ENCODE data around the gene AMELX.

The AMELX gene

GRCh38 chrX:11272290-11272689 is 20.9 kb upstream of the AMELX start:
- no peaks in the 10 kb centered on the region for H3K36me3 ChIP-seq (ENCODE audit: control insufficient read depth, insufficient read depth, low read length)
- H3K9ac ChIP-seq (ENCODE audit: low read length): no peak overlapping the region
- H3K4me1 ChIP-seq (ENCODE audit: control insufficient read depth, insufficient read depth, low read length): peaks cover 7% of the 10 kb centered on the region
- no peaks in the 10 kb centered on the region for H3K9me3 ChIP-seq (ENCODE audit: control insufficient read depth, low read length)
- H3K27me3 ChIP-seq (ENCODE audit: control insufficient read depth, insufficient read depth, low read length): no peaks in the 10 kb centered on the region
- H3K4me3 ChIP-seq (ENCODE audit: low read length): no peak overlapping the region

DNA sequence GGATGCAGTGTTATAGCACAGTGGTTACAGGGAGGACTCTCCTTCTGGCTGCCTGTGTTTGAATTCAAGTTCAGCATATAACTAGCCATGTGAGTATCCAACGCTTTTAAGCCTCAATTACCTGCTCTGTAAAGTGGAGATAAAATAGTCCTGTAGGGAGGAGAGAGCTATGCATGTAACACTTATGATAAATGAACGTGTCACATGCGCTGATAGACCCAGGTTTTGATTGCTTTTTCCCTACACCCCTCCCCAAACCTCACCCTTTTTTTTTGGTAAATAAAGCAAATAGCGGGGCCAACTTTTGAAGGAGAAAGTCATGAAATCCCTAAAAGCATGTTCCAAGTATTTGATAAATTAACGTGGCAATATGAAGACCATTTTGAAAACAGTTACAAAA is 20.4 kb upstream of the AMELX start:
- peaks cover 7% of the 10 kb centered on the region for H3K4me1 ChIP-seq (ENCODE audit: control insufficient read depth, insufficient read depth, low read length)
- no peaks in the 10 kb centered on the region for H3K27me3 ChIP-seq (ENCODE audit: control insufficient read depth, insufficient read depth, low read length)
- no peak overlapping the region for H3K4me3 ChIP-seq (ENCODE audit: low read length)
- H3K9ac ChIP-seq (ENCODE audit: low read length): no peak overlapping the region
- H3K9me3 ChIP-seq (ENCODE audit: control insufficient read depth, low read length): no peaks in the 10 kb centered on the region
- H3K36me3 ChIP-seq (ENCODE audit: control insufficient read depth, insufficient read depth, low read length): no peaks in the 10 kb centered on the region

GRCh38 chrX:11273544-11273943 is 19.7 kb upstream of the AMELX start:
- Histone ChIP-seq H3K9ac (ENCODE audit: low read length) (no peak overlapping the region), H3K4me1 (ENCODE audit: control insufficient read depth, insufficient read depth, low read length) (peaks cover 3% of the 10 kb centered on the region), H3K27me3 (ENCODE audit: control insufficient read depth, insufficient read depth, low read length) (no peaks in the 10 kb centered on the region), H3K36me3 (ENCODE audit: control insufficient read depth, insufficient read depth, low read length) (no peaks in the 10 kb centered on the region), H3K4me3 (ENCODE audit: low read length) (no peak overlapping the region), H3K9me3 (ENCODE audit: control insufficient read depth, low read length) (no peaks in the 10 kb centered on the region)

GRCh38 chrX:11282043-11282442 is 11.2 kb upstream of the AMELX start:
- H3K9me3 ChIP-seq (ENCODE audit: control insufficient read depth, low read length): no peaks in the 10 kb centered on the region
- no peak overlapping the region for H3K4me3 ChIP-seq (ENCODE audit: low read length)
- H3K27me3 ChIP-seq (ENCODE audit: control insufficient read depth, insufficient read depth, low read length): no peaks in the 10 kb centered on the region
- H3K4me1 ChIP-seq (ENCODE audit: control insufficient read depth, insufficient read depth, low read length): no peaks in the 10 kb centered on the region
- no peaks in the 10 kb centered on the region for H3K36me3 ChIP-seq (ENCODE audit: control insufficient read depth, insufficient read depth, low read length)
- no peak overlapping the region for H3K9ac ChIP-seq (ENCODE audit: low read length)

GRCh38 chrX:11285651-11286050 is 7.6 kb upstream of the AMELX start:
- Histone ChIP-seq H3K4me1 (ENCODE audit: control insufficient read depth, insufficient read depth, low read length) (no peaks in the 10 kb centered on the region), H3K9me3 (ENCODE audit: control insufficient read depth, low read length) (no peaks in the 10 kb centered on the region), H3K36me3 (ENCODE audit: control insufficient read depth, insufficient read depth, low read length) (no peaks in the 10 kb centered on the region), H3K9ac (ENCODE audit: low read length) (no peak overlapping the region), H3K4me3 (ENCODE audit: low read length) (no peak overlapping the region), H3K27me3 (ENCODE audit: control insufficient read depth, insufficient read depth, low read length) (no peaks in the 10 kb centered on the region)

GRCh38 chrX:11287505-11287904 is 5.7 kb upstream of the AMELX start:
- no peaks in the 10 kb centered on the region for H3K9me3 ChIP-seq (ENCODE audit: control insufficient read depth, low read length)
- no peak overlapping the region for H3K9ac ChIP-seq (ENCODE audit: low read length)
- no peak overlapping the region for H3K4me3 ChIP-seq (ENCODE audit: low read length)
- H3K36me3 ChIP-seq (ENCODE audit: control insufficient read depth, insufficient read depth, low read length): no peaks in the 10 kb centered on the region
- no peaks in the 10 kb centered on the region for H3K27me3 ChIP-seq (ENCODE audit: control insufficient read depth, insufficient read depth, low read length)
- no peaks in the 10 kb centered on the region for H3K4me1 ChIP-seq (ENCODE audit: control insufficient read depth, insufficient read depth, low read length)

GRCh38 chrX:11290416-11291102 is 2.7 kb upstream of the AMELX start:
- H3K4me3 ChIP-seq (ENCODE audit: low read length): no peak overlapping the region
- H3K4me1 ChIP-seq (ENCODE audit: control insufficient read depth, insufficient read depth, low read length): no peaks in the 10 kb centered on the region
- H3K9ac ChIP-seq (ENCODE audit: low read length): no peak overlapping the region
- H3K9me3 ChIP-seq (ENCODE audit: control insufficient read depth, low read length): no peaks in the 10 kb centered on the region
- H3K36me3 ChIP-seq (ENCODE audit: control insufficient read depth, insufficient read depth, low read length): no peaks in the 10 kb centered on the region
- H3K27me3 ChIP-seq (ENCODE audit: control insufficient read depth, insufficient read depth, low read length): no peaks in the 10 kb centered on the region

DNA sequence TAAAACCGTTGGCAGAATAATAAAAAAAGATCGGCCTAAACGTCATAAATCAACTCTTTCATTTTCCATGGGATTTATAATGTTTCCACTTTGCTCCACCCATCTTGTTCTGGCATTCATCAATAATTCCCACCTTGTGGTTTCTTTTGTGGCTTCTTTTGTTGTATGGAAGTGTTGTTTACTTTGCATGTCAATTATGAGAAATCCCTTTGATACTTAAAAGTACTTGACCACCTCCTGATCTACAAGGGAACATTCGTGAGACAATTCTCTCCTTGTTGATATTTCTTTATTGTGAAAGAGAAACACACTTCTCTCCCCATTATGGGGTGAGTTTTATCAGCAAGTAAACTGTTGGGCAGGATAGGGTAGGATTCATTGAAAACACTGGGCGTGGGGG is 2.8 kb downstream of the AMELX start:
- Histone ChIP-seq H3K36me3 (ENCODE audit: control insufficient read depth, insufficient read depth, low read length) (no peaks in the 10 kb centered on the region), H3K4me1 (ENCODE audit: control insufficient read depth, insufficient read depth, low read length) (no peaks in the 10 kb centered on the region), H3K9me3 (ENCODE audit: control insufficient read depth, low read length) (no peaks in the 10 kb centered on the region), H3K9ac (ENCODE audit: low read length) (no peak overlapping the region), H3K4me3 (ENCODE audit: low read length) (no peak overlapping the region), H3K27me3 (ENCODE audit: control insufficient read depth, insufficient read depth, low read length) (no peaks in the 10 kb centered on the region)

- no peak overlapping the region for H3K9ac ChIP-seq (ENCODE audit: low read length)
- H3K36me3 ChIP-seq (ENCODE audit: control insufficient read depth, insufficient read depth, low read length): no peaks in the 10 kb centered on the region
- no peaks in the 10 kb centered on the region for H3K9me3 ChIP-seq (ENCODE audit: control insufficient read depth, low read length)
- no peaks in the 10 kb centered on the region for H3K27me3 ChIP-seq (ENCODE audit: control insufficient read depth, insufficient read depth, low read length)
- no peak overlapping the region for H3K4me3 ChIP-seq (ENCODE audit: low read length)
- H3K4me1 ChIP-seq (ENCODE audit: control insufficient read depth, insufficient read depth, low read length): peaks cover 3% of the 10 kb centered on the region
These were observed 5.4 kb downstream of the AMELX start for GRCh38 chrX:11298600-11298999.

- Histone ChIP-seq H3K27me3 (ENCODE audit: control insufficient read depth, insufficient read depth, low read length) (no peaks in the 10 kb centered on the region), H3K4me1 (ENCODE audit: control insufficient read depth, insufficient read depth, low read length) (peaks cover 3% of the 10 kb centered on the region), H3K9ac (ENCODE audit: low read length) (no peak overlapping the region), H3K4me3 (ENCODE audit: low read length) (no peak overlapping the region), H3K9me3 (ENCODE audit: control insufficient read depth, low read length) (no peaks in the 10 kb centered on the region), H3K36me3 (ENCODE audit: control insufficient read depth, insufficient read depth, low read length) (no peaks in the 10 kb centered on the region)
These were observed 11.6 kb downstream of the AMELX start for GRCh38 chrX:11304829-11305228.

GRCh38 chrX:11305641-11306040 is 12.4 kb downstream of the AMELX start:
- H3K9ac ChIP-seq (ENCODE audit: low read length): no peak overlapping the region
- no peaks in the 10 kb centered on the region for H3K9me3 ChIP-seq (ENCODE audit: control insufficient read depth, low read length)
- H3K4me3 ChIP-seq (ENCODE audit: low read length): no peak overlapping the region
- no peaks in the 10 kb centered on the region for H3K36me3 ChIP-seq (ENCODE audit: control insufficient read depth, insufficient read depth, low read length)
- H3K27me3 ChIP-seq (ENCODE audit: control insufficient read depth, insufficient read depth, low read length): no peaks in the 10 kb centered on the region
- peaks cover 3% of the 10 kb centered on the region for H3K4me1 ChIP-seq (ENCODE audit: control insufficient read depth, insufficient read depth, low read length)

DNA sequence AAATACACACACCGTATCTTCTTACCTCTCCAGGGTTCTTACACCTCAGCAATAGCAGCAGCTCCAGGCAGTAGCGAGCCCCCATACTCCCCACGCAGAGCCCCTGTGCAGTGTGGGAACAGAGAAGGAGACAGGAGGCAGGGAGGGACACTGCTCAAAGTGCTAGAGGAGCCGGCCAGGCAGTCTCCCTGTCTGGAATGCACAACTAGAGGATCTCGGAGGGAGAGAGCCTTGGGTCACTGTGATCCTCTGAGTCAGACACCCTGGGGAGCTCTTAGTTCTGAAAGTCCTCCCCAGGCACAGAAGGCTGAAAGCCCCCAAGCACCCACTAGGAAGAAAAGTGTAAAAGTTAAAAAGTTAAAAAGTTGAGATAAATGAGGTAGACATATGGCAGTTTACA is 16.0 kb downstream of the AMELX start:
- Histone ChIP-seq H3K27me3 (ENCODE audit: control insufficient read depth, insufficient read depth, low read length) (no peaks in the 10 kb centered on the region), H3K9ac (ENCODE audit: low read length) (no peak overlapping the region), H3K36me3 (ENCODE audit: control insufficient read depth, insufficient read depth, low read length) (no peaks in the 10 kb centered on the region), H3K4me1 (ENCODE audit: control insufficient read depth, insufficient read depth, low read length) (no peaks in the 10 kb centered on the region), H3K4me3 (ENCODE audit: low read length) (no peak overlapping the region), H3K9me3 (ENCODE audit: control insufficient read depth, low read length) (no peaks in the 10 kb centered on the region)

GRCh38 chrX:11311706-11312105 is 18.5 kb downstream of the AMELX start:
- Histone ChIP-seq H3K4me1 (ENCODE audit: control insufficient read depth, insufficient read depth, low read length) (no peaks in the 10 kb centered on the region), H3K9ac (ENCODE audit: low read length) (no peak overlapping the region), H3K27me3 (ENCODE audit: control insufficient read depth, insufficient read depth, low read length) (no peaks in the 10 kb centered on the region), H3K9me3 (ENCODE audit: control insufficient read depth, low read length) (no peaks in the 10 kb centered on the region), H3K36me3 (ENCODE audit: control insufficient read depth, insufficient read depth, low read length) (no peaks in the 10 kb centered on the region), H3K4me3 (ENCODE audit: low read length) (no peak overlapping the region)

Data from mucosa of stomach (tissue), 1 donor.